Chondrocyte (in vitro differentiated cells): ENCODE results near the gene ZBTB37. TPM values are rescaled to one million over a fixed set of nuclear protein-coding genes. Genes with fewer than 3 reads are reported as not detected.
"Not testable (repeated sequence)": the region's sequence is repeated elsewhere in the genome, so short reads cannot be mapped to it uniquely, and the experiment has no call there.

Source experiments
- DNase-seq: peaks from one replicate; pipeline ENCODE4 v3.0.0; 2021; ENCODE audit warnings: mixed read lengths, low spot score
- H3K27ac Mint-ChIP-seq: one replicate; pipeline ENCODE4 v1.8.0; 2021; ENCODE audit warnings: mild to moderate bottlenecking, moderate library complexity, mixed read lengths; ENCODE audit not compliant: unreplicated experiment
- H3K27me3 Mint-ChIP-seq: 2 replicates; pipeline ENCODE4 v1.8.0; 2021; ENCODE audit warnings: low read depth, mixed read lengths
- H3K36me3 Mint-ChIP-seq: 2 replicates; pipeline ENCODE4 v1.8.0; 2021; ENCODE audit warnings: low read depth, mixed read lengths
- H3K4me1 Mint-ChIP-seq: 2 replicates; pipeline ENCODE4 v1.8.0; 2021; ENCODE audit warnings: low read depth, mild to moderate bottlenecking, mixed read lengths
- H3K4me3 Mint-ChIP-seq: one replicate; pipeline ENCODE4 v1.8.0; 2021; ENCODE audit warnings: mild to moderate bottlenecking, moderate library complexity, mixed read lengths; ENCODE audit not compliant: unreplicated experiment
- H3K9me3 Mint-ChIP-seq: 2 replicates; pipeline ENCODE4 v1.8.0; 2021; ENCODE audit warnings: low read depth, mixed read lengths
- CTCF ChIP-seq: fragments of 200-600 bp; sonication (generic); IDR thresholded peaks from 2 replicates; pipeline ENCODE4 v1.5.0; 2021; ENCODE audit warnings: antibody characterized with exemption, mild to moderate bottlenecking, moderate library complexity
- total RNA-seq: library from RNA; stranded (reverse); gene quantifications from 3 replicates; pipeline ENCODE4 v1.2.1, GENCODE V29; 2021

ZBTB37 gene
- total RNA-seq, 1 donor from 2014 or later = 11.0 TPM

- H3K9me3 Mint-ChIP-seq = no peaks in the 10 kb centered on the region
- DNase-seq = no peak
- H3K4me1 Mint-ChIP-seq = peaks cover 32% of the 10 kb centered on the region
- H3K27ac Mint-ChIP-seq = no peak overlapping the region
- peaks cover 25% of the 10 kb centered on the region for H3K36me3 Mint-ChIP-seq
- TF ChIP-seq CTCF = no peak
- no peak overlapping the region for H3K4me3 Mint-ChIP-seq
- H3K27me3 Mint-ChIP-seq = no peaks in the 10 kb centered on the region
Observed at GRCh38 chr1:173871091-173871490, 2.9 kb downstream of the ZBTB37 start.

DNA sequence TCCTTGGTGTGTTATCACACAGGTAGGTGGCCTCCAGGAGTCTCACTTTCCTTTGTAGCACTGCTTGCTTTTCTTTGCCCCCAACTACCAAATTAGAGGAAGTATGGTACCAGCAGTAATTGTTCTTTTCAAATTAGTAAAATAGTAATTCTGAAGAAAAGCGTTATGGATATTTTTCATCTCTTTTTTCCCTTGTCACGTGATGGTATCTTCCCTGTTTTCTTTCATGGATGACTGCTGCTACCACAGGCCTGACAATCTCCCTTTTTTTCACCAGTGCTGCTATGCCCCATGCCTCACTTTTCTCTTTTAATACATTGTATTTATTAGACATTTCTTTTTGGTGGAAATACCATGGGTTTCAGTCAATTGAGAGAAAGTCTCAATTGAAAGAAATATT lies 3.3 kb downstream of the ZBTB37 start:
- no peak overlapping the region for H3K4me3 Mint-ChIP-seq

GRCh38 chr1:173876732-173877131 lies 8.6 kb downstream of the ZBTB37 start:
- Mint-ChIP-seq H3K9me3 (no peaks in the 10 kb centered on the region), H3K4me3 (no peak overlapping the region), H3K36me3 (peaks cover 22% of the 10 kb centered on the region), H3K27ac (no peak overlapping the region), H3K4me1 (peaks cover 3% of the 10 kb centered on the region), H3K27me3 (no peaks in the 10 kb centered on the region)
- no peak for DNase-seq
- TF ChIP-seq CTCF = no peak

More for the DNA sequence above, 3.3 kb downstream of the ZBTB37 start:
- peaks cover 28% of the 10 kb centered on the region for H3K4me1 Mint-ChIP-seq
- no peak for TF ChIP-seq CTCF
- H3K9me3 Mint-ChIP-seq = no peaks in the 10 kb centered on the region
- H3K27ac Mint-ChIP-seq = no peak overlapping the region
- no peaks in the 10 kb centered on the region for H3K27me3 Mint-ChIP-seq
- H3K36me3 Mint-ChIP-seq = peaks cover 24% of the 10 kb centered on the region
- no peak for DNase-seq

DNA sequence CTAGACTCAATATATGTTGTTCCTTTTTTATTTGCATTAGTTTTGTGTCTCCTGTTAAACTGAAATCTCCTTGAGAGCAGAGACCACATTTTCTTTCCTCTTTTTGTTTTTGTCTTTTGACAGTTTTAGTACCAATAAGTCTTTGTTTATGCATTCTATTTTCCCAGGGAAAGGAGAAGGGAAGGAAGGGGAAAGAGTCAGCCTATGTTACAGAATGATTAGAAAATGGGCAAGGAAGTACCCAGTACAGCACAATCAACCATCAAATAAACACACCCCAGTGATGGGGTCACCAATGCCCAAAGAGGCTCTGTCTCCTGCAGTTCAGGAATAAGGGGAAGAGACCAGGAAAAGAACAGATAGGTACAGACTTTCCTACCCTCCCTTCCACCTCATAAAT lies 10.1 kb downstream of the ZBTB37 start:
- no peak for TF ChIP-seq CTCF
- no peak overlapping the region for H3K27ac Mint-ChIP-seq
- no peaks in the 10 kb centered on the region for H3K27me3 Mint-ChIP-seq
- no peaks in the 10 kb centered on the region for H3K4me1 Mint-ChIP-seq
- no peak overlapping the region for H3K4me3 Mint-ChIP-seq
- H3K36me3 Mint-ChIP-seq = peaks cover 22% of the 10 kb centered on the region
- H3K9me3 Mint-ChIP-seq = no peaks in the 10 kb centered on the region
- DNase-seq = no peak

GRCh38 chr1:173881117-173881516 lies 12.9 kb downstream of the ZBTB37 start:
- H3K27me3 Mint-ChIP-seq, DNase-seq, H3K27ac Mint-ChIP-seq, H3K4me1 Mint-ChIP-seq, H3K9me3 Mint-ChIP-seq, H3K4me3 Mint-ChIP-seq: not testable (repeated sequence)
- peaks cover 21% of the 10 kb centered on the region for H3K36me3 Mint-ChIP-seq

GRCh38 chr1:173884701-173885100 lies 16.5 kb downstream of the ZBTB37 start:
- no peak for DNase-seq
- H3K36me3 Mint-ChIP-seq = peaks cover 18% of the 10 kb centered on the region
- H3K9me3 Mint-ChIP-seq = no peaks in the 10 kb centered on the region
- H3K4me3 Mint-ChIP-seq = no peak overlapping the region
- H3K27me3 Mint-ChIP-seq = no peaks in the 10 kb centered on the region
- no peak overlapping the region for H3K27ac Mint-ChIP-seq
- no peak for TF ChIP-seq CTCF
- no peaks in the 10 kb centered on the region for H3K4me1 Mint-ChIP-seq
